Glomerular visceral epithelial cell (primary cell): ENCODE measurements around the gene OMA1.

Experiments
- DNase-seq: peaks from one replicate; pipeline ENCODE4 v3.0.0-alpha.2; 2016; ENCODE audit errors: extremely low spot score

The OMA1 gene

GRCh38 chr1:58459911-58460310, 86.6 kb downstream of the OMA1 start:
- DNase-seq: no peak

- DNase-seq: no peak
Measured at GRCh38 chr1:58457023-58457635, 89.4 kb downstream of the OMA1 start.

GRCh38 chr1:58456470-58456869, 90.1 kb downstream of the OMA1 start:
- DNase-seq: no peak

DNA sequence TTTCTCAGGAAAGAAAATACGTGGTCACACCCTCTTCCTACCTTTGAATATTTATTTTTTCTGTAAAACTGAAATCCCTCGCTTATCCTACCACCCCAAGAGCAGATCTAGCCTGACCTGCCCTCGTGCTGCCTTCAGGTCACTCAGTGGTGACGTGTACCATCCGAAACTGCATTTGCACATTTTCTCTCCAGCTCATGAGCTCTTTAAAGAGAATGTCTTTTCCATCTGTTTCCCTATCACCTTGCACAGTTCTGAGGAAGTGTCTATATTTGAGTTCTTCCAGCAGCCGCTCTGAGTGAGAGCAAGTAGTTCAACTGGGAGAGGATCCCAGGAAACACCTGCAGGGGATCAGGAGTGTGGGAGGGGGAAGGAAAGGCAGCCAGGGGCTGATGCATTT, 91.7 kb downstream of the OMA1 start:
- no peak for DNase-seq

DNA sequence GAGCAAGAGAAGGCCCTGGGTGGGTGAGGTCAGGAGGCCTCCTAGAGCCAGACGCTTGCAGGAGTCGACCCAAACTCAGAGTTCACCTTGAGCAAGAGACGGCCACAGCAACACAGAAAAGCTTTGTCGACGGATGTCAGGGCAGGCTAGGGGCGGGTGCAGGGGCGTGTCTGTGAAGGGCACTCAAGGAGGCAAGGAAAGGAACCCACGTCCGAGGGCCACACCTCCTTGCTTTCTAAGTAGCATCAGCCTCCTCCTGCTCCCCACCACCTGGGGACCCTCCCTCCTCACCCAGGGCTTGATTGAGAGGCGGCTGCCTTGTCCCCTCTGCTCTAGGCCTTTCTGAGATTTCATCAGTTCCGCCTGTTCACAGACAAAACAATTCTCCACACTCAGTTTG, 92.1 kb downstream of the OMA1 start:
- no peak for DNase-seq

DNA sequence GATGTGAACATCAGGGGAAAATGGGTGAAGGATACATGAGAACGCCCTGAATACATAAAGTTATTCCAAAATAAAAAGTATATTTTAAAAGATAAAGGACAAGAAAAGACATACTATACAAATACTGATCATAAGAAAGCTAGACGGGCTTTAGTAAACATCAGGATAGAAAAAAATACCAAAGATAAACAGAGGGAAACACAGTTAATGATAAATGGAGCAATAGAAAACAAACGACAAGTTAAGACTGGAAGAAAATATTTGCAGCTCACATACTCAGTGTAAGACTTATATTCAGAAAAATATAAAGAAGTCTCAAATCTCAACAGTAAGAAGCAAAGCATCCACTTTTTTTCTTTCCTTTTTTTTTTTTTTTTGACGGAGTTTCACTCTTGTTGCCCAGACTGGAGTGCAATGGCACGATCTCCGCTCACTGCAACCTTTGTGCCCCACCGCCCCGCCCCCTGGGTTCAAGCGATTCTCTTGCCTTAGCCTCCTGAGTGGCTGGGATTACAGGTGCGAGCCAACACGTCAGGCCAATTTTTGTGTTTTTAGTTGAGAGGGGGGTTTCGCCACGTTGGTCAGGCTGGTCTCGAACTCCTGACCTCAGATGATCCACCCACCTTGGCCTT, 94.8 kb downstream of the OMA1 start:
- DNase-seq: no peak

DNA sequence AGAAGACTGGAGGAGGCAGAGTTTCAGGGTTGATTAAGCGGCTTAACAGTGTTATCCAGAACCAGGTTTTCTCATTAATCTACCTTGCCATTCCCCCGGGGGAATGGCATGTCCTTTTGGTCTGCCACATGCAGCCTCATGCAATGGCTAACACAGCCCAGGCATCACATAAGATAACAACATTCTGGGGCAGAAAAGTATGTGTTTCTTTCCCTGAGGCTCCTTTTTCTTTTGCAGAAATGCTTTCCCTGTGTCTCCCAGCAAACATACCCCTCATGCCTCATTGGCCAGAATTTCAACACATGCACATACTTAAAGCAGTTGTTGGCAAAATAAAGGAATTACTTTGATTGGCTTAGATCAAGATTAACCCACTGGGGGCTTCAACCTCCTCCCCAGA, 98.6 kb downstream of the OMA1 start:
- no peak for DNase-seq

- peak; percentile 12 for DNase-seq
Measured at GRCh38 chr1:58447042-58447441, 99.5 kb downstream of the OMA1 start.

DNA sequence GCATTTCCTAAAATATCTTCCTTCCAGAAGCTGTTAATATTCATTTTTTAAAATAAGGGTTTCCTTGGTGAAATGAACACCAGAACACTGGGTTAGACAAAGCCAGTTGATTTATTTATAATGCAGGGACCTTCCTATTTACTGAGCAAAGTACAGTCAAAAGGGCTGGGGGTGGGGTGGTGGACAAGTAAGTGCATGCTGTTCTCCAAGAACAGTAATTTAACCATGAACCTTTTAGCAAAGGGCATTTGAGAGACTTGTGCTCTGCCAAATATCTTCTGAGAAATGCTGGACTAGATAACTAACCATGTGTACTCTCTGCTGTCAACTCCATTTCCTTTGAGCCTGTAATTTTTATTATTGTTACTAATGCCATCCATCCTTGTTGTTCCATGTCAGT, 100.2 kb downstream of the OMA1 start:
- no peak for DNase-seq

DNA sequence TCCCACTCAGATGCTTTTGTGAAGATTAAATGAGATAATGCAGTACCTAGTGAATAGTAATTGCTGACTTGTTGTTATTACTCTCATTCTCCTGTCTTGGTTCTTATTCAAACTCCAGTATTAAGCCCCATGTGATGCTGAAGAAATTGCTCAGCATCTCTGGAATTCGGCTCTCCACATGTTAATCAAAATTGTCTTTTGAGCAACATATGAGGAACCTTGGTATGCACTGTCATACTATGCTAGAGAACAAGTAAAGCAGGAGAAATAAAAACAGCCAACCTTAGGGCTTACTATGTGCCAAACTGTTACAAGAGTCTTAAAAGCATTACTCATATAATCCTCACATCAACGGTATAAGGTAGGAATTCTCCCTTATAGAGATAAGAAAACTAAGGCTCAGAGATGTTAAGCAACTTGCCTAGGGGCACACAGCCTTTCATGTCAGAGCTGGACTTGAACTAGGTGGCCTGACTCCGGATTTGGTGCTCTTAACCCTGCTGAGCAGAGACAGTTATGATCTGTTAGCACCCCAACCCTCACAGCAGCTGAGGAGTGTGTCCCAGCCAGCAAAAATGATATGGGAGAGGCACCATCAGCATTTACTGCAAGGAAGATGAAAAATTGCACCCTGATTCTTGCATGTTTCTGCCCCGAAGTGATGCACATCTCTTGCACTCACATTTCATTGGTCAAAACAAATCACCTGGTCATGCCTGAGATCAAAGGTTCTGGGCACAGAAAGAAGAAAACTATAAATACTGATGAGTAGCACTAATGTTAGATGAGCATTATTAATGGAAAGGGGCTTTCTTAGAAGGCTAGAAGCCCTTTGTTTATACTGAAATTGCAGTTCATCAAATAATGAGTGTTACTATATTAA, 102.3 kb downstream of the OMA1 start:
- DNase-seq: no peak

- DNase-seq: peak; percentile 61
Measured at GRCh38 chr1:58442114-58442513, 104.4 kb downstream of the OMA1 start.

DNA sequence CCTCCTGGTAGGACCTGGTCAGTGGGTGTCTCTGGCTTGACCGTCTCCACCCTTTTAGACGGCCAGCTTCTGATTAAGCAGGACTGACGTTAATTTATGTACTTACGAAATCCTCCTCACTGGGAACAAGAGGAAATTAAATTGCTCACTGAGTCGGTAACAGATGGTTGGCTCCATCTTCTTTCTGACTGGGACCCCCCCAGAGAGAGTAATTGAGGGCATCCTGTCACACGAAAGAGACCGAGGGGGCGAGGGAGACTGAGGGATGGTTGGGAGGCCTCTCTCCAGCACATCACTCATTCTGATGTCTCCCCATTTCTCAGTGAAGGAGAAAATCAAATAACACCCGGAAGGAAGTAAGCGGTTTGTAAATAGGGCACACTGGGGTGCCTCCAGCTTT, 104.8 kb downstream of the OMA1 start:
- no peak for DNase-seq

DNA sequence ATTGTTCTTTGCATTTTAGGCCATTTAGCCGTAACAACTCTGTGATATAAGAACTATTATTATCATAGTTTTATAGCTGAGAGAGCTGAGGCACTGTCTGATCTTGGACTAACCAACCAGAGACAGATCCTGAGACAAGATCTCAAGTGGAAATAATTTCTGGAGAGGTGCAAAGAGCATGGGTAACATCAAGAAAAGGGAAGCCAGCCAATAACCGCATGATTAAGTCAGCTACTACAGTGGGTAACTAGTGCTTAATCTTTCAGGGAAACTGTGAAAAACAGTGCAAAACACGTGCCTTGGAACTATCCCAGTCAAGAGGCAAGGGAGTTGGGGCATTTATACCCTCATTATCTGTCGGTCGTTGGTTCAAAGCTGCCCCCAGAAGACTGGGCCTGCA, 105.8 kb downstream of the OMA1 start:
- DNase-seq: peak; percentile 21

DNA sequence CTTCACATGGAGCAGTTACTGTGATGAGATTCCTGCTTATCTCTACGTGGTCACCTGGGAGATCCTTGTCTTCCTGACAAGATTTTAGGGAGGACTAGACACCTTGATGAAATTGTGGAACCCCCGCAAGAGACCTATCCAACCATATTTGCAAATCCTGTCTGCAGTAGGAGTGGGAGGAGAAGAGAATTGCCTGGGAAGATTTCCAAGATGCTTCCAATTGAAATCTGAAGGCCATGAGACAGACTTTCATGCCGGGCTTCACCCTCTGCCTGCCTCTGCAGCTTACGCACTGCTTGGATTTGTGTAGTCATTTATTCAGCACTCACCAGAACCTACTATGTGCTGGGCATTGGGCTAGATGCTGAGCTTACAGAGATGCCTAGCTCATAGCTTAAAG, 106.6 kb downstream of the OMA1 start:
- no peak for DNase-seq

DNA sequence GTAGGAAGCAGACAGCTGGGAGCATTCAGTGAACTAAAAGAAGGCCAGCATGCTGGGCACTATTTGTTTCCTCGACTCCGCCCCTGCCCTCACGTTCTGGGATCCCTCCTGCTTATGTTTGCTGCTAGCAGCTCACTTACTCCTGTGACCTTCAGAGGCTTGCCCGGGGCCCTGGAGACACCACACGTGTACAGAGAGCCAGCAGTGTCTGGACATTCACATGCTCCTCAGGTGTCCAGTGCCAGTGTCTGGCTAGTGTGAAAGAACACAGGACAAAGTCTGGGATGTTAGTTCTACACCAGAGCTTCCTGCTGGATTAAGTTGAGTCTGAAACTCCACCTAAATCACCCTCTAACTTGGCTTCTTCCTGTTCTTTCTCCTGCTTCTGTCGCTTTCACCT, 108.1 kb downstream of the OMA1 start:
- no peak for DNase-seq

GRCh38 chr1:58437623-58438022, 108.9 kb downstream of the OMA1 start:
- DNase-seq: no peak

GRCh38 chr1:58436615-58437297, 109.8 kb downstream of the OMA1 start:
- DNase-seq: no peak

- DNase-seq: no peak
Measured at GRCh38 chr1:58435376-58435775, 111.2 kb downstream of the OMA1 start.

GRCh38 chr1:58434607-58435006, 111.9 kb downstream of the OMA1 start:
- no peak for DNase-seq

DNA sequence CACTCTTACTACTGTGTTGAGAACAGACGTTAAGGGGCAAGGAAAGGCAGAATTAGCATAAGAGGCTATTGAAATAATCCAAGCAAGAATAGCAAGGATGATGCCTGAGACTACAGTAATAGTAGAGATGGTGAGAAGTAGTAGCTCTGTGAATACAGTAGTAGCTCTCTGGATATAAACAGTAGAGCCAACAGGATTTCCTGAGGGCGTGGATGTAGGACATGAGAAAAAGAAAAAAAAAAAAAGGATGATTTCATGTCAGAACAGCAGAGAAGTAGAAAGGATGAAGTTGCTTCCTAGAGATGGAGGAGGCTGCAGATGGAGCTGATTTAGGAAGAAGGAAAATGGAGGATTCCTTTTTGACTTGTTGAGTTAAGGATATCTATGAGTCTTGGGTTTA, 112.3 kb downstream of the OMA1 start:
- no peak for DNase-seq

GRCh38 chr1:58432851-58433668, 113.5 kb downstream of the OMA1 start:
- peak; percentile 83 for DNase-seq
